K562 (cell line): ENCODE measurements around the gene RRAGD. TPM values are rescaled to one million over a fixed set of nuclear protein-coding genes. Genes with fewer than 3 reads are reported as not detected.

Source experiments
- ATAC-seq: fragments of 200-7000 bp; cut with Tn5 transposase; 3 replicates; pipeline ENCODE4 v1.9.1; 2020; ENCODE audit warnings: moderate library complexity
- BruUV-seq: library from RNA; stranded (reverse); fragments of 400-500 nt; replicated peaks from 2 replicates; lab custom pipeline; 2021; lab: Mats Ljungman, UMichigan
- CTCF ChIA-PET: fragments of 300-600 bp; formaldehyde crosslinking; extraction: SDS; loops from one replicate; lab custom pipeline; 2021; ENCODE audit warnings: low intra/inter-chr PET ratio; lab: Yijun Ruan, JAX
- POLR2A ChIA-PET: fragments of 300-600, 350-650 bp; sonication (Branson Sonifier 250); formaldehyde crosslinking; extraction: SDS; loops from one replicate; lab custom pipeline; 2021; ENCODE audit warnings: antibody characterized with exemption, inconsistent platforms; lab: Yijun Ruan, JAX
- DNase-seq, 4 experiments: peaks; one replicate each; pipeline versions ENCODE4 v3.0.0 to v3.0.0-alpha.2; 2011 to 2018; ENCODE audit warnings: low spot score in 3 of 4, mixed read lengths in 3 of 4; ENCODE audit errors: extremely low read depth in 1 of 4
- FAIRE-seq: peaks from 2 replicates; lab custom pipeline; 2011; peaks lifted over from hg19 to GRCh38; lab: Jason Lieb, UNC
- H2AFZ ChIP-seq: 2 replicates; pipeline ENCODE4 v1.6.0; 2011; ENCODE audit warnings: low read depth, low read length, control low read depth, inconsistent platforms
- H3K27ac ChIP-seq: fragments of 200-600 bp; 3 replicates; pipeline ENCODE4 v1.8.0; 2011; ENCODE audit warnings: low read depth, mild to moderate bottlenecking, control low read depth, inconsistent platforms, low read length, moderate library complexity, mixed read lengths; ENCODE audit errors: extremely low read depth
- H3K27me3 ChIP-seq, 2 experiments: fragments of 300-600 bp in 1 of 2; 2 replicates in 1 of 2; 3 replicates in 1 of 2; pipeline versions ENCODE4 v1.6.0 to v1.8.0; 2011; ENCODE audit warnings: inconsistent platforms in 2 of 2, low read length in 2 of 2, mild to moderate bottlenecking in 1 of 2, mixed read lengths in 1 of 2, moderate library complexity in 1 of 2; ENCODE audit not compliant: control insufficient read depth in 2 of 2, insufficient read depth in 2 of 2
- H3K36me3 ChIP-seq: fragments of 300-600 bp; 3 replicates; pipeline ENCODE4 v1.8.0; 2011; ENCODE audit warnings: mild to moderate bottlenecking, low read length, inconsistent platforms; ENCODE audit not compliant: control insufficient read depth, insufficient read depth
- H3K4me1 ChIP-seq, 2 experiments: fragments of 200-600 bp in 1 of 2; replicated peaks in 1 of 2; 2 replicates in 1 of 2; 3 replicates in 1 of 2; pipeline versions ENCODE4 v1.5.1 to v1.8.0; 2011; ENCODE audit warnings: inconsistent platforms in 2 of 2, low read length in 2 of 2, mild to moderate bottlenecking in 1 of 2, mixed read lengths in 1 of 2, moderate library complexity in 1 of 2; ENCODE audit not compliant: control insufficient read depth in 2 of 2, insufficient read depth in 2 of 2
- H3K4me2 ChIP-seq: 2 replicates; pipeline ENCODE4 v1.6.1; 2011; ENCODE audit warnings: low read length, control low read depth, inconsistent platforms, mixed read lengths; ENCODE audit not compliant: insufficient read depth
- H3K4me3 ChIP-seq: fragments of 200-600 bp; sonication (generic), shearing (Covaris generic); 2 replicates; pipeline ENCODE4 v1.5.1; 2016; ENCODE audit warnings: control low read depth, inconsistent platforms
- H3K79me2 ChIP-seq: fragments of 200-600 bp; 3 replicates; pipeline ENCODE4 v1.8.0; 2011; ENCODE audit warnings: low read length, inconsistent platforms; ENCODE audit not compliant: control insufficient read depth, insufficient read depth
- H3K9ac ChIP-seq, 2 experiments: 2 replicates each; pipeline versions ENCODE4 v1.6.0 to v1.6.1; 2011; ENCODE audit warnings: low read depth in 2 of 2, low read length in 2 of 2, control low read depth in 1 of 2, inconsistent platforms in 1 of 2, mild to moderate bottlenecking in 1 of 2, mixed read lengths in 1 of 2; ENCODE audit not compliant: insufficient read depth in 1 of 2
- H3K9me1 ChIP-seq: one replicate; pipeline ENCODE4 v1.6.0; 2011; ENCODE audit warnings: inconsistent platforms, mild to moderate bottlenecking, low read length, moderate library complexity; ENCODE audit not compliant: control insufficient read depth, insufficient read depth
- H3K9me3 ChIP-seq: replicated peaks from 2 replicates; pipeline ENCODE4 v1.5.1; 2011; ENCODE audit warnings: low read depth, low read length, inconsistent platforms; ENCODE audit not compliant: control insufficient read depth, insufficient read depth
- H4K20me1 ChIP-seq: replicated peaks from 2 replicates; pipeline ENCODE4 v1.6.1; 2011; ENCODE audit warnings: low read length, inconsistent platforms, mixed read lengths; ENCODE audit not compliant: control insufficient read depth, insufficient read depth
- CTBP1 ChIP-seq: fragments of 450-650 bp; IDR thresholded peaks from 2 replicates; pipeline ENCODE4 v1.6.1; 2016; ENCODE audit warnings: borderline replicate concordance
- CTCFL ChIP-seq: IDR thresholded peaks from 2 replicates; pipeline ENCODE4 v1.6.1; 2011; ENCODE audit warnings: borderline replicate concordance, low read depth, mild to moderate bottlenecking, moderate library complexity, low read length; ENCODE audit not compliant: insufficient read depth, poor library complexity, severe bottlenecking
- DEAF1 ChIP-seq: fragments of 450-650 bp; formaldehyde crosslinking; IDR thresholded peaks from 2 replicates; pipeline ENCODE4 v1.4.0; 2020; ENCODE audit warnings: mild to moderate bottlenecking, moderate library complexity
- MAX ChIP-seq: sonication (generic); formaldehyde crosslinking; IDR thresholded peaks from 2 replicates; pipeline ENCODE4 v1.9.0; 2022; ENCODE audit warnings: mild to moderate bottlenecking, missing genetic modification reagents
- RAD21 ChIP-seq, 2 experiments: fragments of 250-450 bp in 1 of 2; fragments of 450-650 bp in 1 of 2; sonication (Bioruptor Pico) in 1 of 2; formaldehyde crosslinking in 1 of 2; IDR thresholded peaks in 1 of 2; conservative IDR thresholded peaks in 1 of 2; 2 replicates each; pipeline versions ENCODE4 v1.4.0 to v1.8.0; 2020 to 2022; ENCODE audit warnings: mild to moderate bottlenecking in 2 of 2, moderate library complexity in 1 of 2
- RCOR1 ChIP-seq, 2 experiments: IDR thresholded peaks; 2 replicates each; pipeline ENCODE4 v1.6.1; 2012; ENCODE audit warnings: low read depth in 2 of 2, low read length in 2 of 2, borderline replicate concordance in 1 of 2, improper control_type of control experiment in 1 of 2
- REST ChIP-seq, 2 experiments: fragments of 450-650 bp; formaldehyde crosslinking in 1 of 2; IDR thresholded peaks; 2 replicates each; pipeline versions ENCODE4 v1.4.0 to v1.6.1; 2014 to 2020; ENCODE audit warnings: mild to moderate bottlenecking in 2 of 2, borderline replicate concordance in 1 of 2, low read depth in 1 of 2
- WGBS: fragments of 100-300 bp; shearing (Covaris generic); methylation state at CpG from one replicate; pipeline ENCODE4 v1.1.6; 2016; ENCODE audit warnings: low coverage, mixed read lengths; ENCODE audit not compliant: insufficient coverage; ENCODE audit errors: missing lambda C conversion rate; 5-methylcytosine and 5-hydroxymethylcytosine counted together
- in situ Hi-C: fragments of 300-500 bp; cut with MboI; formaldehyde crosslinking; loops from 4 replicates; pipeline ENCODE4 v1.15.0; 2018; ENCODE audit warnings: inconsistent platforms, mixed read lengths
- intact Hi-C: fragments of 100-400 bp; cut with micrococcal nuclease; formaldehyde crosslinking; loops from 2 replicates; pipeline ENCODE4 v1.14.2; 2022
- polyA plus RNA-seq, 8 experiments: library from polyadenylated mRNA; depleted of rRNA in 4 of 8; stranded (reverse) in 5 of 8; unstranded in 3 of 8; fragments of >200 nt; fragmentation: Nextera tagmentation in 2 of 8; fragmentation: Illumina TruSeq in 1 of 8; extraction: Ambion mirVana in 2 of 8; extraction: Trizol in 1 of 8; gene quantifications; 2 replicates each; pipeline versions ENCODE4 v1.2.1 to v1.2.3, GENCODE V29; 2011 to 2014; ENCODE audit warnings: inconsistent platforms in 1 of 8, missing spikeins in 1 of 8
- total RNA-seq, 7 experiments: library from RNA; depleted of rRNA in 6 of 7; stranded (reverse); fragments of >200 nt in 6 of 7; fragmentation: Illumina TruSeq in 2 of 7; extraction: Trizol in 2 of 7; gene quantifications; 2 replicates each; pipeline versions ENCODE4 v1.2.1 to v1.2.3, GENCODE V29; 2011 to 2021; ENCODE audit warnings: low replicate concordance in 1 of 7

The RRAGD gene
- total and polyA plus RNA-seq, 9 of the 15 experiments (the other 6 are each of a cell fraction or from before 2014, with no cell fraction given): 0.03 to 0.07 (median 0.04) TPM; not detected in 6

- Histone ChIP-seq H3K9me1 (no peaks in the 10 kb centered on the region), H3K27ac (no peak overlapping the region), H3K4me3 (no peak overlapping the region), H3K27me3 (no peaks in the 10 kb centered on the region; a peak in 1 of 5 replicates), H3K79me2 (no peaks in the 10 kb centered on the region), H3K9me3 (no peaks in the 10 kb centered on the region), H3K4me2 (no peak overlapping the region), H2AFZ (no peak overlapping the region), H3K36me3 (no peaks in the 10 kb centered on the region), H3K4me1 (0 out of 5 replicates have a peak, but pooled peaks cover 0 to 3% of the 10 kb centered on the region in 2 experiments), H3K9ac (no peak overlapping the region), H4K20me1 (no peaks in the 10 kb centered on the region)
- BruUV-seq: no TSS peak
- intact Hi-C loops: loop anchor here (1.0 to 2.0 kb wide), 2 partner anchors 57 to 385 kb away; no protein-coding TSS in a partner anchor
- ChIA-PET CTCF (interaction anchor here (0.8 to 0.9 kb wide), 2 partner anchors 385 to 1111 kb away, joined by 3 read pairs; no protein-coding TSS in a partner anchor), POLR2A (interaction anchor here (1.2 to 2.7 kb wide), 2 partner anchors 15 to 17 kb away, joined by 4 to 12 read pairs; partner anchors contain the start of gene UBE2J1)
- DNase-seq (peak; percentile 69 to 74 (median 72)), ATAC-seq (peak; percentile 77), FAIRE-seq (peak; percentile 87)
- WGBS: 2% methylated on average over 6 of the region's 6 CpGs
- in situ Hi-C loops: no loop called here
- peak; percentile 23; the same call in 1 of the 2 replicates for TF ChIP-seq CTBP1
- TF ChIP-seq RCOR1 (IDR thresholded peaks at IDR 0.05; ENCODE audit: borderline replicate concordance in 1 of 2, low read depth in 2 of 2, low read length in 2 of 2): peak in 1 of 2 experiments; percentile 56; a peak in 1 of 4 replicates
- TF ChIP-seq RAD21 (CRISPR knock-in tag; conservative IDR thresholded peaks at IDR 0.05 in 1 of 2, IDR thresholded peaks at IDR 0.05 in 1 of 2): peak; percentile 53 to 55
- peak; percentile 59 for TF ChIP-seq CTCFL
- peak; percentile 45; the same call in 1 of the 2 replicates for TF ChIP-seq DEAF1
- TF ChIP-seq MAX: no peak
- peak; percentile 33; the same call in 1 of the 2 replicates for TF ChIP-seq REST (IDR thresholded peaks at IDR 0.05; ENCODE audit: borderline replicate concordance)
- TF ChIP-seq REST (CRISPR knock-in tag; IDR thresholded peaks at IDR 0.05; ENCODE audit: low read depth): no peak
These were observed 44.0 kb downstream of the RRAGD start for GRCh38 chr6:89368107-89368506.
